Non-pigmented ciliary epithelial cell (primary cell): ENCODE measurements around the gene NLRP5.
"Not testable (repeated sequence)": the region's sequence is repeated elsewhere in the genome, so short reads cannot be mapped to it uniquely, and the experiment has no call there.

Experiments
- DNase-seq: peaks from one replicate; pipeline ENCODE4 v3.0.0-alpha.2; 2010; ENCODE audit warnings: low read depth

NLRP5 gene

DNA sequence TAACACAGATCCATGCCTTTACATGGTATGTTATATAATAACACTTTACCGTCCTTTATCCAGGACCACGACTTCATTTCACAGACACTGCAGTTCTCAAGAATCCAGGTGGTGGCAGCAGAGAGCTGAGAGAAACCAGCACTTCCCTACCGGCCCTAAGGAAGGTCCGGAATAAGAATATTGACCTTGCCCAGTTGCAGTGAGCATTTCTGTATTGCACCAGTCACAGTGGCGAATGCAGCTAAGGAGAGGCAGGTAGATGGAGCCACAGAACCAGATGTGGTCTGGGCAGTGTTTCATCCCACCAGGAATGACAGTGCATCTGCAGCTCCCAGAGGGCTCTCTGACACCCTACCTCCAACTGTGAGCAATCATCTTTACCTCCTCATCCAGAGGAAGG lies 89.9 kb downstream of the NLRP5 start:
- no peak for DNase-seq

DNA sequence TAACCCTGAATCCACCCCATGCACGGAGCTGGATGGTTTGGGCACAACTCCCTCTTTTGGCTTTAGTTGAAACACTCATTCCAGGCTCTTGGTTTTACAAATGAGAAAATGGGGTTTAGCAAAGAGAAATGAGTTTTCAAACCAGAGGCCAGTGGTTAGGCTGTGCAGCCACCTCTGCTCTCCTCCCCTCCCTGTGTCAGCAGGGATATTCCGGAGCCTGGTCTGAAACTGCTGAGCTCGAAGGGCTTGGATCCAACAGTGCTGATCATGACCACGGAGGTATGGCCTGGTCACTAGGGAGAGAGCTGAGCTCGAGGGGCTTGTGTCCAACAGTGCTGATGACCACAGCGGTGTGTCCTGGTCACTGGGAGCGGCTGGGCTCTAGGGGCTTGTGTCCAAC lies 93.0 kb downstream of the NLRP5 start:
- no peak for DNase-seq

DNA sequence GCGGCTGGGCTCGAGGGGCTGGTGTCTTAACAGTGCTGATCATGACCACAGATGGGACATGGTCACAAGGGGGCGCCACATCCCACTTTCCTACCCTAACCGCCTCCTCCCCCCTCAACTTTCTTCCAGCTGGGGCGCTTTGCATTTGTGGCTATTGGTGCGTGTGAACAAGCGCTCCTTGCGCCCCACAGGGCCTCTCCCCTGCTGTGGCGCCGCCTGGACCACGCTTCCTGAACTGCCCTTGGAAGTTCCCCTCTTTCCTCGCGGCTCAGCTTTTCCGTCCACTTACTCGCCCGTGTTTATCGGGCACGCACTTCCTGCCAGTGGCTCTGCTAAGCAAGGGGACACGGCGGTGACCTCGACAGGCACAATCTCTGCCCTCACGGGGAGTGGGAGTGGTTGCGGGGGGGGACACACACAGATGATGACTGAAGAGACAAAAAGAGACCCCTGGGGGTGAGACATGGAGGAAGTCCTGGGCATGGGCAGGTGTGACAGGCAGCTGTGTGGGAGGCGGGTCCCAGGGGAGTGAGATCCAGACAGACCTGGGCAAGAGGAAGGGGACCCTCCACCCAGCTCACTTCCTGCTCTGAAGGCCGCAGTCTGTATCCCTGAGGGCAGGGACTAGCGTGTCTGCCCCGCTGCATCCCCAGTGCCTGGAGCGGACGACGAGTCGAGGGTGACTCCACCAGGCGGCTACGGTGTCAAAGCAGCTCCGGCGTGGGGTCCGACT lies 94.3 kb downstream of the NLRP5 start:
- DNase-seq, result peak; percentile 30

- DNase-seq, result no peak
These were observed 97.1 kb downstream of the NLRP5 start for GRCh38 chr19:56083668-56084067.

- DNase-seq, result no peak
These were observed 98.4 kb downstream of the NLRP5 start for GRCh38 chr19:56084835-56085536.

GRCh38 chr19:56085571-56086275 lies 99.1 kb downstream of the NLRP5 start:
- DNase-seq, result no peak

- no peak for DNase-seq
These were observed 100.3 kb downstream of the NLRP5 start for GRCh38 chr19:56086671-56087430.

- no peak for DNase-seq
These were observed 101.3 kb downstream of the NLRP5 start for GRCh38 chr19:56087647-56088496.

GRCh38 chr19:56088497-56089215 lies 102.1 kb downstream of the NLRP5 start:
- no peak for DNase-seq

- no peak for DNase-seq
These were observed 102.8 kb downstream of the NLRP5 start for GRCh38 chr19:56089344-56089743.

- DNase-seq, result no peak
These were observed 104.5 kb downstream of the NLRP5 start for GRCh38 chr19:56091066-56091490.

DNA sequence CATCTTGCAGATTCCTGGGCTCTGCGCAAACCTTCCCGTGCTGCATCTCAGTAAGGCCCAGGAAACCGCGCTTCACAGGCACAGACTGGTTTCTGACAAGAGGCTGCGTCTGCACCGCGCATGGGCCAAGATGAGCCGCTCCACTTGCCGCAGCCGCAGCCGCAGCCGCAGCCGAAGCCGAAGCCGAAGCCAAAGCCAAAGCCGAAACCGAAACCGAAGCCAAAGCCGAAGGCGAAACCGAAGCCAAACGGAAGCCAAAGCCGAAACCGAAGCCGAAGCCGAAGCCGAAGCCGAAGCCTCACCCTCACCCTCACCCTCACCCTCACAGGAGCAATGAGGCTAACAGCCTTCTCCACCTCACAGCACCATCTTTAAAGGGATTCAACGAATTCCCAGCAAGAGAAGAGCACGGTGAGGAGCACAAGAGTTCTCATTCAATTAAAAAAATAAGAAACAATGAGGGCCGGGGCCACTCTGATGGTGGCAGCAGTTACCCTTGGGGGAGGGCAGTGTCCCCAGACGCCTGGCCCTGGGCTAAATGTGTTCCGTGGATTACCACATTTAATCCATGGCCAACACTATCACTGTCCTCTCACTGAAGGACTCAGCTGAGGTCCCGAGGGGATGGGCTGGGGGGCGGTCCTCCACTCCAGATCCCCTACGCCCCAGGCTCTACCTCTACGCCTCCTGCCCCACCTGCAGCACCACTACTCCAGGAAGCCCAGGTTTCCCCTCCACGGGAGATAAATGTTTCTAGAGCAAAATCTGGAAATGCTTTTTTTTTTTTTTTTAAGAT lies 105.4 kb downstream of the NLRP5 start:
- no peak for DNase-seq

DNA sequence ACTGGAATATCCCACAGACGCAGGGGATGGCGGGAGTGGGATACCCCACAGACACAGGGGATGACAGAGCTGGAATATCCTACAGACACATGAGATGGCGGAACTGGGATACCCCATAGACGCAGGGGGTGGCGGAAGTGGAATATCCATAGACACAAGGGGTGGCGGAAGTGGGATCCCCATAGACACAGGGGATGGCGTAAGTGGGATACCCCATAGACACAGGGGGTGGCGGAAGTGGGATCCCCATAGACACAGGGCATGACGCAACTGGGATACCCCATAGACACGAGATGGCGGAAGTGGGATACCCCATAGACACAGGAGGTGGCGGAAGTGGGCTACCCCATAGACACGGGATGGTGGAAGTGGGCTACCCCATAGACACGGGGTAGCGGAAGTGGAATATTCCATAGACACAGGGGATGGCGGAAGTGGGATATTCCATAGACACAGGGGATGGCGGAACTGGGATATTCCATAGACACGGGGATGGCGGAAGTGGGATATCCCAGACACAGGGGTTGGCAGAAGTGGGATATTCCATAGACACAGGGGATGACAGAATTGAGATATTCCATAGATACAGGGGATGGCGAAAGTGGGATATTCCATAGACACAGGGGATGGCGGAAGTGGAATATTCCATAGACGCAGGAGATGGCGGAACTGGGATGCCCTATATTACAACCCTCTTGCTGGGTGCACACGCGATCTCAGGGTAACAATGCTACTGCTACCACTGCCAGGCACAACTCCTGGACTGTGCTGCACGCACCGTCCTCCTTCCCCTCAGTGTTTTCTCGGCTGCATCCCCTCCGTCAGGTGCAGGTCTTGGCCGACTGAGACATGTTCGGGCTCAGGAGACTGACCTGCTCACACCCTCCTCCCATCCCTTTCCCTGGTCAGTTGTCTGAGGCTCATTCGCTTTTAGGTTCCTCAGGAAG lies 106.4 kb downstream of the NLRP5 start:
- no peak for DNase-seq

- DNase-seq, result no peak
These were observed 107.9 kb downstream of the NLRP5 start for GRCh38 chr19:56094449-56094848.

DNA sequence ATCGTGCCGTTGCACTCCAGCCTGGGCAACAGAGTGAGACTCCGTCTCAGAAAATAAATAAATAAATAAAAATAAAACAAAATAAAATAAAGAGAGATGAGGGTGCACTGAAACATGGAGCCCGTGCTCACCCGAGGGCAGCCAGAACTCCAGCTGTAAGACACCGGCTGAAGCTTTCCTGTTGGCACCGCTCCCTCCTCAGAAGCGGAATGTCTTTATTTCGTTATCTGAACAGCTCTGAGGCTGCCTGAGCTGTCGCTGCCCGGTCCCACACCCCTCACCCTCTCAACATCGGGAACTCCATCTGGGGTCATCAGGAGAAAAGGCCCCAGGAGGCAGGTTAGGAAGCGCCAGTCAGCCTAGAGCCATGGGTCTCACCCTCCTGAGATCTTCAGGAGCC lies 110.1 kb downstream of the NLRP5 start:
- no peak for DNase-seq

- DNase-seq, result no peak
These were observed 110.7 kb downstream of the NLRP5 start for GRCh38 chr19:56097306-56097705.

DNA sequence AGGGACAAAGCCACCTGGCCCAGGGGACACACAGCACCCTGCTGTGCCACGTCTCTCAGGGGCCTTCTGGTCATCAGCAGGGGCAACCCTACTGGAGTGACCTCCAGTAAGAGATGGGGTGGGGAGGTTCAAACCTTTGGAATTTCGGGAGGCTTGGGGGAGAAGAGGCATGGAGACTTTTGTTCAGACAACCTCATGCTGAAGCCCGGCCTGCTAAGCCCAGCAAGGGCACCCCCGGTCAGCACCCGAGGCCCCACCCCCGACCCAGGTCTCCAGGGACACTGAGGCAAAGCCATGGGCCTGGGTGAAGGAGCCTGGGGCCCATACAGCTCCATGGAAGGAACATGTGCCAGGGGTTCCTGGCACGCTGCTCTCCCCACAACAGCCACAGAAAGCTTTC lies 111.2 kb downstream of the NLRP5 start:
- no peak for DNase-seq

GRCh38 chr19:56098237-56098636 lies 111.7 kb downstream of the NLRP5 start:
- DNase-seq, result not testable (repeated sequence)
